Central memory CD8-positive, alpha-beta T cell (primary cell): Measurements from ENCODE around the gene KHDC1L.
"Not testable (repeated sequence)": the region's sequence is repeated elsewhere in the genome, so short reads cannot be mapped to it uniquely, and the experiment has no call there.

Source experiments
- ATAC-seq: fragments of 150-1000 bp; cut with Tn5 transposase; replicated peaks from 2 replicates; pipeline ENCODE4 v1.10.0; 2022; ENCODE audit warnings: mild to moderate bottlenecking, moderate FRiP score, moderate number of reproducible peaks; ENCODE audit not compliant: poor library complexity, severe bottlenecking; ENCODE audit errors: extremely low read depth
- DNase-seq, 2 donors: peaks; one replicate each; pipeline ENCODE4 v3.0.0; 2021; ENCODE audit warnings: low spot score in 2 of 2
- H3K27ac Mint-ChIP-seq: one replicate; pipeline ENCODE4 v1.8.0; 2022; ENCODE audit warnings: low read depth, mild to moderate bottlenecking, moderate library complexity, mixed read lengths
- H3K27me3 Mint-ChIP-seq: one replicate; pipeline ENCODE4 v1.8.0; 2022; ENCODE audit warnings: mixed read lengths
- H3K36me3 Mint-ChIP-seq: one replicate; pipeline ENCODE4 v1.8.0; 2022; ENCODE audit warnings: mild to moderate bottlenecking, moderate library complexity, mixed read lengths; ENCODE audit not compliant: insufficient read depth
- H3K4me1 Mint-ChIP-seq: one replicate; pipeline ENCODE4 v1.8.0; 2022; ENCODE audit warnings: mixed read lengths
- H3K4me3 Mint-ChIP-seq: one replicate; pipeline ENCODE4 v1.8.0; 2022; ENCODE audit warnings: mild to moderate bottlenecking, moderate library complexity, mixed read lengths
- H3K9me3 Mint-ChIP-seq: one replicate; pipeline ENCODE4 v1.8.0; 2022; ENCODE audit warnings: mixed read lengths

KHDC1L gene

DNA sequence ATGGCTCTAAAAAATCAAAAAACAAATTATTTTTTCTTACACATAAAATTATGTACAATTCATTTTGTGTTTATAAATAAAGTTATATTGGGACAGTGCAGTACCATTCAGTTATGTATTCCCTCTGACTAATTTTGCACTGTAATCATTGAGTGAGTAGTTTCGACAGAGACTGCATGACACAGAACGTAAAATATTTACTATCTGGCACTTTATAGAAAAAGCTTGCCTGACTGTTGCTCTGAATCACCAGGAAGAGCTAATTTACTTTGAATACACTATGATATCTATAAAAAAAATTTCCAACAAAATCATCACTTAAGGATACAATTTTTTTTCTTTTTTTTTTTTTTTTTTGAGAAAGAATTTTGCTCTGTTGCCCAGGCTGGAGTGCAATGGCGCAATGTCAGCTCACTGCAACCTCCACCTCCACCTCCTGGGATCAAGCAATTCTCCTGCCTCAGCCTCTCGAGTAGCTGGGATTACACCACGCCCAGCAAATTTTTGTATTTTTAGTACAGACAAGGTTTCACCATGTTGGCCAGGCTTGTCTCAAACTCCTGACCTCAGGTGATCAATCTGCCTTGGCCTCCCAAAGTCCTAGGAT is 11.0 kb upstream of the KHDC1L start:
- no peak overlapping the region for H3K27ac Mint-ChIP-seq
- H3K27me3 Mint-ChIP-seq = no peaks in the 10 kb centered on the region
- H3K4me3 Mint-ChIP-seq = no peak overlapping the region
- no peaks in the 10 kb centered on the region for H3K9me3 Mint-ChIP-seq
- no peaks in the 10 kb centered on the region for H3K4me1 Mint-ChIP-seq
- no peaks in the 10 kb centered on the region for H3K36me3 Mint-ChIP-seq
- ATAC-seq (no peak), DNase-seq (no peak)

DNA sequence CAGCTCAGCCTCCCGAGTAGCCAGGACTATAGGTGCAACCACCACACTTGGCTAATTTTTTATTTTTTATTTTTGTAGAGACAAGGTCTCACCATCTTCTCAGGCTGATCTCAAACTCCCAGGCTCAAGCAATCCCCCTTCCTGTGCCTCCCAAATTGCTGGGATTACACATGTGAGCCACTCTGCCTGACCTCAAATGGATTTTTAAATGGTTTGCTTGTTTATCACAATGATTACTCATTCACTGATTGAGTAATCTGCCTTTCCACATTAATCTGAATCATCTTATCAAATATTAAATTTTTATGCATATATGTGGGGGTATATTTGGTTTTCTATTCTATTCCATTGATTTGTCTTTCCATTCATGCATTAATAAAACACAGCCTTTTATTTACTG is 9.4 kb upstream of the KHDC1L start:
- H3K9me3 Mint-ChIP-seq = no peaks in the 10 kb centered on the region
- H3K27ac Mint-ChIP-seq = no peak overlapping the region
- ATAC-seq (no peak), DNase-seq (no peak)
- H3K27me3 Mint-ChIP-seq = no peaks in the 10 kb centered on the region
- no peak overlapping the region for H3K4me3 Mint-ChIP-seq
- no peaks in the 10 kb centered on the region for H3K4me1 Mint-ChIP-seq
- no peaks in the 10 kb centered on the region for H3K36me3 Mint-ChIP-seq

DNA sequence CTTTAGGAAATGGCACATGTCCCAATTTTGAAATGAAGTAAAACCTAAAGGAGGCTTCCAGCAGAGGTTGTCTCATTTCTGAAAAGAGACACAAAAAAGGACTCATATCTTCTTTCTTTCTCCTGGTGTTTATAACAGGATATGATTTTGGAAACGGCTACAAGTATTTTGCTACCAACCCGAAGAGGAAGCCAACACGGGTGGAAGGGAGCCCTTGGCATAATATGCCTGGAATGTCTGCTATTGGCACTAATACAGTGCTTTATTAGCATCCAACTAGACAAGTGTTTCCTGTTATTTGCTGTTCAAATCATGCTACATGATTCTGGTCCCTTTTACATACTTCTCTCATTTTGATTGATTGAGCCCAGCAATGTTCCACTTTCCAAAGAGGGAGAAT is 8.7 kb upstream of the KHDC1L start:
- H3K27ac Mint-ChIP-seq, DNase-seq, H3K36me3 Mint-ChIP-seq, H3K9me3 Mint-ChIP-seq, H3K4me3 Mint-ChIP-seq, H3K27me3 Mint-ChIP-seq, H3K4me1 Mint-ChIP-seq, ATAC-seq: not testable (repeated sequence)

DNA sequence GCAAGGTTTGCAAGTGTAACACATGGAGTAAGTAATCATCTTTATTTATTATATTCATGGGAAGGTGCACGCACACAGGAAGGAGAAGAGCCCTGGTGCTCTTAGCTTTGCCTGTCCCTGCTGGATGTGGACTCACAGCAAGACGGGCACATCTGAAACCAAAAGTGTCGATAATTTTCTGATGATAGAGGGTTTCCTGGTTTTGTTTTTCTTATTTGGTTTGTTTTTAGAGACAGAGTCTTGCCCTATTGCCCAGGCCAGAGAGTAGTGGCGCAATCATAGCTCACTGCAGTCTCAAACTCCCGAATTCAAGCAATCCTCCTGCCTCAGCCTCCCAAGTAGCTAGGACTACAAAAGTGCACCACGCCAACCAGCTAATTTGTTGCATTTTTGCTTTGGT is 7.8 kb upstream of the KHDC1L start:
- DNase-seq (no peak), ATAC-seq (no peak)
- H3K4me3 Mint-ChIP-seq = no peak overlapping the region
- no peaks in the 10 kb centered on the region for H3K27me3 Mint-ChIP-seq
- no peaks in the 10 kb centered on the region for H3K9me3 Mint-ChIP-seq
- H3K36me3 Mint-ChIP-seq = no peaks in the 10 kb centered on the region
- H3K4me1 Mint-ChIP-seq = no peaks in the 10 kb centered on the region
- no peak overlapping the region for H3K27ac Mint-ChIP-seq

DNA sequence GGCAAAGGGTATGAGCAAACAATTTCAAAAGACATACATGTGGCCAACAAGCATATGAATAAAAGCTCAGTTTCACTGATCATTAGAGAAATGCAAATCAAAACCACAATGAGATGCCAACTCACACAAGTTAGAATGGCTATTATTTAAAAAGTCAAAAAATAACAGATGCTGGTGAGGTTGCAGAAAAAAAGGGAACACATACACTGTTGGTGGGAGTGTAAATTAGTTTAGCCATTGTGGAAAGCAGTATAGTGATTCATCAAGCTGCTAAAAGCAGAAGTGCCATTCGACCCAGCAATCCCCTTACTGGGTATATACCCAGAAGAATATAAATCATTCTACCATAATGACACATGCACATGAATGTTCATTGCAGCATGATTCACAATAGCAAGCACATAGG is 6.7 kb upstream of the KHDC1L start:
- Mint-ChIP-seq H3K4me1 (no peaks in the 10 kb centered on the region), H3K4me3 (no peak overlapping the region), H3K9me3 (no peaks in the 10 kb centered on the region), H3K27ac (no peak overlapping the region), H3K27me3 (no peaks in the 10 kb centered on the region), H3K36me3 (no peaks in the 10 kb centered on the region)
- DNase-seq (no peak), ATAC-seq (no peak)

DNA sequence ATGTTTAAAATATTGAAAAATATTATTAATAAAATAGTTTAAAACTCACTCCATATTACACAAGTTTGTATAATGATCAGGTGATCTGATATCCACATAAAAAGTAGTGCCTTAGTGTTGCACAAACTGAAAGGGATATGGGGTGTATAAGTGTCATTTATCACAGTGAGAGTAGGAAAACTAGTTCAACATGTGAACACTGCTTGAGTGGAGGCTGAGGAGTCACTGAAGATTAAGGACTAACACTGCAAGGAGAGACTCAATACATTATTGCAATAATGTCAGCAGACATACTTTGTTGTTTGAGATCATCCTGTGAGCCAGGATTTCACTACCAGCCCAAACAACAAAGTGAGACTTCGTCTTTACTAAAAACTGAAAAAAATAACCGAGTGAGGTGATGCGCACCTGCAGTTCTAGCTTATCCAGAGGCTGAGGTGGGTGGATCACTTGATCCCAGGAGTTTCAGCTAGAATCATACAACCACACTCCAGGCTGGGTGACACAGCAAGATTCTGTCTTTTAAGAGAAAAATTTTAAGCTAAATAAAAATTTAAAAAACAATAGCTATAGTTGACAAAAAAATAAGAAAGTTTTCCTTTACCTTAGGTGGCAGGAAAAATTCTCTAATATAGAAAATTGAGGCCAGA is 2.4 kb upstream of the KHDC1L start:
- no peak for ATAC-seq
- H3K9me3 Mint-ChIP-seq = no peaks in the 10 kb centered on the region
- H3K27me3 Mint-ChIP-seq = no peaks in the 10 kb centered on the region
- no peaks in the 10 kb centered on the region for H3K36me3 Mint-ChIP-seq
- no peak overlapping the region for H3K27ac Mint-ChIP-seq
- no peak for DNase-seq
- H3K4me1 Mint-ChIP-seq = no peaks in the 10 kb centered on the region
- H3K4me3 Mint-ChIP-seq = no peak overlapping the region

DNA sequence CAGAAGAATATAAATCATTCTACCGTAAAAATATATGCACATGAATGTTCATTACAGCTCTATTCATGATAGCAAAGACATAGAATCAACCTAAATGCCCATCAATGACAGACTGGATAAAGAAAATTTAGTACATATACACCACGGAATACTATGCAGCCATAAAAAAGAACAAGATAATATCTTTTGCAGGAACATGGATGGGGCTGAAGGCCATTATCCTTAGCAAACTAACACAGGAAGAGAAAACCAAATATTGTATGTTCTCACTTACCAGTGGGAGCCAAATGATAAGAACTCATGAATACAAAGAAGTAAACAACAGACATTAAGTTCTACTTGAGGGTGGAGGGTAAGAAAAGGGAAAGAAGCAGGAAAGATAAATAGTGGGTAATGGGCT is 8.4 kb downstream of the KHDC1L start:
- Mint-ChIP-seq H3K4me1 (no peaks in the 10 kb centered on the region), H3K4me3 (no peak overlapping the region), H3K36me3 (no peaks in the 10 kb centered on the region), H3K27ac (no peak overlapping the region), H3K9me3 (no peaks in the 10 kb centered on the region), H3K27me3 (peaks cover 11% of the 10 kb centered on the region)
- no peak for ATAC-seq
- DNase-seq = no peak

DNA sequence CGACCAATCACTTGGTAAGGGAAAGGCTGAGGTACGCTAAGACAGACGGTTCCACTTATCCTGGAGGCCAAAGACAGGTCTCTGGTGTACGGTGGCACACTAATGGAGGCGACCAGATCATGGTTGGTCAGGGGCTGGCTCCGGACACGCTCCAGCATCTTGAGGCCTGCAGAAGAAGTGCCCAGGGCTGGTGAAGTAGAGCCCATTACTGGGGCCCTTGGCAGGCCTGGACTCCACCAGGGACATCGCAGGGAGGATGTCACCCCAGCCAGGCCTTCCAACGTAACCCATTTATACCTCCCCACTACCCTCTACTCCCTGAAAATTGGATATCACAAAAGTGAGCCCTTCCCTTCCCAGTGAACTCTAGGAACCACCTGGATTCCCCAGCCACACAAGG is 16.2 kb downstream of the KHDC1L start:
- no peak overlapping the region for H3K27ac Mint-ChIP-seq
- peaks cover 14% of the 10 kb centered on the region for H3K27me3 Mint-ChIP-seq
- H3K36me3 Mint-ChIP-seq = no peaks in the 10 kb centered on the region

DNA sequence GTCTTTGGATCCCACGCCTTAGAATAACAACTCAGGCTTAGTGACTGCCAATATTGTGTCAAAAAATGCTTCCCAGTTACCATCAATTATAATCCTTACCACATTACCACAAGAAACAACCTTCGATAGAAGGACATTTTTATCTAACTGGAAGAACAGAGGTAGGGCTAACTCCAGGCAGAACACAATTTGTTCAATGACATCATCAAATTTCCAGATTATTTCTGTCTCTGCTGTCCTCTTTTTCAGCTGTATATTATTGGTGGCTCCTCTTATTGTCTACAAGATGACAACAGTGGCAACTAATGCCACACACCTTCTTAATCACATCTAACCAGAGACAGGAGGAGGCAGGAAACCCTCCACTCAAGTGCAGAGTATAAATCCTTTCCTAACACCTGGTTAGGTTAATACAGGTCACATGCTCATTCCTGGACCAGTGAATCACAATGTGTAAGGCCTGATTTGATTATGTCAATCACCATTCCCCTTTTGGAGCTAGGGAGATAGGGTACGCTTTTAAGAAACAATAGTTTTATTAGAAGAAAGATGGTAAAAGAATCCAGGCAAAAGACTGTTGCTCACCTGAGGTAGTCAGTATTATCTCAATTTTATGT is 18.0 kb downstream of the KHDC1L start:
- Mint-ChIP-seq H3K27me3 (peaks cover 14% of the 10 kb centered on the region), H3K27ac (no peak overlapping the region), H3K4me1 (no peaks in the 10 kb centered on the region), H3K36me3 (no peaks in the 10 kb centered on the region), H3K4me3 (no peak overlapping the region), H3K9me3 (no peaks in the 10 kb centered on the region)
- ATAC-seq (no peak), DNase-seq (no peak)

More for the DNA sequence above, 16.2 kb downstream of the KHDC1L start:
- no peak for ATAC-seq
- DNase-seq = no peak
- Mint-ChIP-seq H3K9me3 (no peaks in the 10 kb centered on the region), H3K4me3 (no peak overlapping the region), H3K4me1 (no peaks in the 10 kb centered on the region)

DNA sequence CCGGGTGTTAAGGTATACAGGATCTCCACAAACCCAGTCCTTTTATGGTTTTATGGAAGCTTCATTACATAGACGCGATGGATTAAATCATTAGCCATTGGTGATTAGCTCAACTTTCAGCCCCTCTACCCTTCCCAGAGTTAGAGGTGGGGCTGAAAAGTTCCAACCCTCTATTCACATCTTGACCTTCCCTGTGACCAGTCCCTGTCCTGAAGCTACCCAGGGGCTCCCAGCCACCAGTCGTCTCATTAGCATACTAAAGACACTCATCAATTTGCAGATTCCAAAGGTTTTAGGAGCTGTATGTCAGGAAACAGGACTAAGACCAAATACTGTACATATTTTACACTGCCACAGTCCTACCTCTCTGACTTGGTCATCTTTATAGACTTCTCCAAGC is 21.0 kb downstream of the KHDC1L start:
- Mint-ChIP-seq H3K4me3 (no peak overlapping the region), H3K27ac (no peak overlapping the region), H3K4me1 (no peaks in the 10 kb centered on the region), H3K27me3 (peaks cover 14% of the 10 kb centered on the region), H3K9me3 (no peaks in the 10 kb centered on the region), H3K36me3 (no peaks in the 10 kb centered on the region)
- no peak for ATAC-seq
- no peak for DNase-seq

DNA sequence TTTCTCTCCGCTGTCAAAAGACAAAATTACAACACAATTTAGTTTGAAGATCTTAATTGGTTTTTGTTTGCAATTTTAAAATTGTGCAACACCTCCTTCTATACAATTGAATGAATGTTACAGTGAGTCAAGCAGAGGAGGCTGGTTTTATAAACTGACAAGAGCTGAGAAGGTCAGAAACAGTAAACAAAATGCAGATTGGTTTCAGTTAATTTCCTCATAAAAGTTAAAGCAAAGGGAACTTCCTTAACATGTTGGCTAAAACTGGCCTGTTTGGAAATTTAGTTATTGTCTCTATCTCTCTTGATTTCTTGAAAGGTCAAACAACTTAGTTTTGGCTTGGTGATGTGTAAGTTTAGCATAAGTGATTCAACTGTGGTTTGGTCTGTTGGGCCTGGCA is 22.2 kb downstream of the KHDC1L start:
- no peak overlapping the region for H3K27ac Mint-ChIP-seq
- H3K27me3 Mint-ChIP-seq = peaks cover 14% of the 10 kb centered on the region
- H3K9me3 Mint-ChIP-seq = no peaks in the 10 kb centered on the region
- H3K4me1 Mint-ChIP-seq = no peaks in the 10 kb centered on the region
- no peak overlapping the region for H3K4me3 Mint-ChIP-seq
- ATAC-seq (no peak), DNase-seq (no peak)
- H3K36me3 Mint-ChIP-seq = no peaks in the 10 kb centered on the region

DNA sequence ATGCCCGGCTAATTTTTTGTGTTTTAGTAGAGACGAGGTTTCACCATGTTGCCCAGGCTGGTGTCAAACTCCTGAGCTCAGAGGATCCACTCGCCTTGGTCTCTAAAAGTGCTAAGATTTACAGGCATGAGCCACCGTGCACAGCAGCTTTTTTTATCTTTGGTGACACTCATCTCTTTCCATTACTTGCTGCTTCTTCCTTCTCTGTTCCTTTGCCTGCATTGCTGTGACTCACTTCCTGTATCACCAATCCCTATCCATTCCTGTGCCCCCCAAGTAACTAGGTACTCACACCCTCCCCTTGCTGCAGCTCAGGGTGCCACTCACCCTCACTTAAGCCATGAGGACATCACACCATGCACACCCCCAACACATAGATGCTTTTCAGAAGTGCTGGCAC is 24.6 kb downstream of the KHDC1L start:
- no peak overlapping the region for H3K4me3 Mint-ChIP-seq
- DNase-seq (no peak), ATAC-seq (no peak)
- H3K27ac Mint-ChIP-seq = no peak overlapping the region
- no peaks in the 10 kb centered on the region for H3K9me3 Mint-ChIP-seq
- no peaks in the 10 kb centered on the region for H3K27me3 Mint-ChIP-seq
- H3K36me3 Mint-ChIP-seq = no peaks in the 10 kb centered on the region
- H3K4me1 Mint-ChIP-seq = no peaks in the 10 kb centered on the region

DNA sequence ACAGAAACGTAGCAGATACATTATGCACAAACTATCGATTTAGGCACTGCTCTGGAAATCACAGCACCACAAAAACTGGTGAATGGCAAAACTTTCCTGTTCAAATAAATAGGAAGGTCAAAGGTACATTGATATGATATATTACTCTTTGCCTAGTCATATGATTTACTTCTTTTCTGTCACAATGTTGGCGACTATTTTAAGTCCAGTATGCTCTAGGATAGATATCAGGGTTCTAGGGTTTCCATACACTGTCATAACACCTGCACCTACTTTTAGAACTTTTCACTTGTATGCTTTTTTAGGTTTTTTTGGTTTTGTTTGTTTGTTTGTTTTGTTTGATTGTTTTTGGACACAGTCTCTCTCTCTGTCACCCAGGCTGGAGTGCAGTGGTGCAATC is 25.0 kb downstream of the KHDC1L start:
- DNase-seq (no peak), ATAC-seq (no peak)
- no peak overlapping the region for H3K27ac Mint-ChIP-seq
- H3K27me3 Mint-ChIP-seq = no peaks in the 10 kb centered on the region
- H3K4me3 Mint-ChIP-seq = no peak overlapping the region
- no peaks in the 10 kb centered on the region for H3K9me3 Mint-ChIP-seq
- no peaks in the 10 kb centered on the region for H3K4me1 Mint-ChIP-seq
- H3K36me3 Mint-ChIP-seq = no peaks in the 10 kb centered on the region
